Memory B cell (primary cell): ENCODE results near the gene ADORA1.

ENCODE experiments used
- ATAC-seq: fragments of 150-1000 bp; cut with Tn5 transposase; 2 replicates; pipeline ENCODE4 v1.10.0; 2021; ENCODE audit warnings: low read depth, mild to moderate bottlenecking, moderate library complexity
- DNase-seq, 2 donors: peaks; one replicate each; pipeline ENCODE4 v3.0.0; 2022; ENCODE audit warnings: low spot score in 2 of 2
- H3K27ac Mint-ChIP-seq: one replicate; pipeline ENCODE4 v1.8.0; 2022; ENCODE audit warnings: mild to moderate bottlenecking, moderate library complexity, mixed read lengths
- H3K27me3 Mint-ChIP-seq: one replicate; pipeline ENCODE4 v1.8.0; 2022; ENCODE audit warnings: mixed read lengths
- H3K36me3 Mint-ChIP-seq: one replicate; pipeline ENCODE4 v1.8.0; 2022; ENCODE audit warnings: mild to moderate bottlenecking, mixed read lengths
- H3K4me1 Mint-ChIP-seq: one replicate; pipeline ENCODE4 v1.8.0; 2022; ENCODE audit warnings: mixed read lengths
- H3K4me3 Mint-ChIP-seq: one replicate; pipeline ENCODE4 v1.8.0; 2022; ENCODE audit warnings: mild to moderate bottlenecking, moderate library complexity, mixed read lengths
- H3K9me3 Mint-ChIP-seq: one replicate; pipeline ENCODE4 v1.8.0; 2022; ENCODE audit warnings: mixed read lengths

ADORA1 gene

DNA sequence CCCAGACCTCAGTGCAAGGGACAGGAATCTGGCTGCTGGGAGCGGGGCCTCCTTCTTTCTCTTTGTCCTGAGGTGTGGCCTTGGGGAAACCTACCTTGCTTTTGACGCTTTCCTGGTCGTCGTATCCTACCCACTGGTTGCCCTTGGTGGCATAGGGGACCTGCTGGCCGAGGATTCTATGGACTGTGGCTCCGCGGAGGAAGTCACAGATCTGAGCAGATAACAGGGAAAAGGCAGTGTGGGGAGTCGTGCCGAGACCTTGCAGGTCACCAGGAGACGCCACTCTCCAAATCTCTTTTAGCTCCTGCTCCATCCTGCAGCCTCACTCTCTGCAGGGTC is 52.1 kb downstream of the ADORA1 start:
- no peaks in the 10 kb centered on the region for H3K9me3 Mint-ChIP-seq
- H3K4me3 Mint-ChIP-seq: no peak overlapping the region

GRCh38 chr1:203180611-203181330 is 53.2 kb downstream of the ADORA1 start:
- no peak overlapping the region for H3K27ac Mint-ChIP-seq
- no peaks in the 10 kb centered on the region for H3K9me3 Mint-ChIP-seq
- peaks cover 21% of the 10 kb centered on the region for H3K27me3 Mint-ChIP-seq
- DNase-seq (no peak), ATAC-seq (no peak)
- H3K36me3 Mint-ChIP-seq: no peaks in the 10 kb centered on the region
- H3K4me3 Mint-ChIP-seq: no peak overlapping the region
- peaks cover 4% of the 10 kb centered on the region for H3K4me1 Mint-ChIP-seq

More for the DNA sequence above, 52.1 kb downstream of the ADORA1 start:
- Mint-ChIP-seq H3K27ac (no peak overlapping the region), H3K4me1 (peaks cover 4% of the 10 kb centered on the region), H3K27me3 (peaks cover 24% of the 10 kb centered on the region), H3K36me3 (no peaks in the 10 kb centered on the region)
- no peak for DNase-seq
- no peak for ATAC-seq

DNA sequence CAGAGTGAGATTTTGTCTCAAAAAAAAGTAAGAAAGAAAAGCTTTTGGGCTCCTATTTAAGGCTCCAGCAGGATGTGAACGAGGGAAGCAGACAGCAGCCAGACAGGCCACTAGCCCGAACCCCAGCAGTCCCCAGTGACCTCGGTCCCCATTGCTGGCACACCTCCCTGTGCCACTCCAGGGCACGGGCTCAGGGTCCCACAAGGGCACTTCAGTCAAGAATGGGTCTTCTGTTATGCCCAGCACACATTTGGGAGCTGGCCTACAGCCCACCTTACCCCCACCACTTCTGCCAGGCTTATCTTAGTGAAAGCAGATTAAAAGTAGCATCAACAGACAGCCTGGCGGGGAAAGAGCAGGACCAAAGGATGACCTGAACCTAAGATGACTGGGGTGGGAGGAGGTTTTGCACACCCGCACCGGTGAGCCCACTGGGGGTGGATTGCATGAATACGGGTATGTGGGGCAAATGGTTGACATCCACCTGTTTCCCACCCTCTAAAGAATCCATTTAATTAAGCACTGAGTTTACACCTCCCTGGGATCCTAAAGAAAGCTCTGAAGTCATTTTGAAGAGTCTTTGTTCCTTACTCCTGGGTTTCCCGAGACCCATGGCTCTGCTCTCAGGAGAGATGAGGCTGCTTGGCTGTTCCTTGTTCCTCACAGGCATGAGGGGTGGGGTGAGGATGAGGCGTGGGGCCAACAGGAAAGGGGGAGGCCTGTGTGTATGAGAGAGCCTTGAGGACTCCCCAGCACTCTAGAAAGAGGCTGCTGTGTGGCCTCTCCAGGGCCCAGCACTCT is 54.3 kb downstream of the ADORA1 start:
- H3K27ac Mint-ChIP-seq: no peak overlapping the region
- H3K4me1 Mint-ChIP-seq: peaks cover 7% of the 10 kb centered on the region
- H3K9me3 Mint-ChIP-seq: no peaks in the 10 kb centered on the region
- no peak for ATAC-seq
- H3K27me3 Mint-ChIP-seq: peaks cover 23% of the 10 kb centered on the region
- H3K36me3 Mint-ChIP-seq: no peaks in the 10 kb centered on the region
- no peak for DNase-seq
- H3K4me3 Mint-ChIP-seq: no peak overlapping the region

GRCh38 chr1:203182387-203182953 is 54.9 kb downstream of the ADORA1 start:
- no peaks in the 10 kb centered on the region for H3K9me3 Mint-ChIP-seq
- H3K27ac Mint-ChIP-seq: no peak overlapping the region
- peaks cover 24% of the 10 kb centered on the region for H3K27me3 Mint-ChIP-seq
- no peak overlapping the region for H3K4me3 Mint-ChIP-seq
- no peak for DNase-seq
- no peaks in the 10 kb centered on the region for H3K36me3 Mint-ChIP-seq
- ATAC-seq: no peak
- peaks cover 7% of the 10 kb centered on the region for H3K4me1 Mint-ChIP-seq

DNA sequence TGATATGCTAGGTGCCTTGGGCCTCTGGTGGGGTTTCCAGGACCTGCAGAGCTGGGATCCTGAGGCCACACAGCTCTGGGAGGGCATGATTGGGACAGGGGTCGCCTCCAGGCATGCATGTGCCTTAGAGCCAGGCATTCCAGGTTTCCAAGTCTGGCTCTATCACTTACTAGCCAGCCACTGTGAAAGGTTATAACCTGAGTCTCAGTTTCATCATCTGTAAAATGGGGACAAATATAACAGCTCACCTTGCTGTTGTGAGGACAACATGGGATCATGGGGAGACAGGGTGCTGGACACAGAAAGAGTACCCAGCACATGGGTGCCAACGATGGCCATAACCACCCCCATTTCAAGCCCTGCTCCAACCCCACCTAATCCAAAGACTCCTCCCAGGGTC is 56.3 kb downstream of the ADORA1 start:
- ATAC-seq: no peak
- H3K9me3 Mint-ChIP-seq: no peaks in the 10 kb centered on the region
- no peak overlapping the region for H3K4me3 Mint-ChIP-seq
- no peak overlapping the region for H3K27ac Mint-ChIP-seq
- no peaks in the 10 kb centered on the region for H3K36me3 Mint-ChIP-seq
- no peak for DNase-seq
- peaks cover 17% of the 10 kb centered on the region for H3K27me3 Mint-ChIP-seq
- peaks cover 7% of the 10 kb centered on the region for H3K4me1 Mint-ChIP-seq

DNA sequence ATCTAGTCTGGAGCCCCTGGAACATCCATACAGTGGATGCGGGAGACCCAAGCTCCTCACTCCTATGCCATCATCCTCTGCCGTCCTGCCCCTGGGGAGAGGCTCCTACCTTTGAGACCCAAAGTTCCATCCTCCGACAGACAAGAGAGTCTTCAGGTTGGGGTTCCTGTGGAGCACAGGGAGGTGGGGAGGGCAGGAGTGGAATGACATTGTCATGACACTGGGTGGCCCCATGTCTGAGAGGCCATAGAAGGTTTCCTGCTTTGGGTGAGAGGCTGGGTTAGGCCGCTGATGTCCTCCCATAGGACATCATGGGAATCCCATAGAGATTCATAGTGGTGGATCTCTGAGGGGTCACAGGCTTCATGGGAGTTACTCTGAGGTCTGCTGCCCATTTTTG is 56.9 kb downstream of the ADORA1 start:
- peaks cover 13% of the 10 kb centered on the region for H3K27me3 Mint-ChIP-seq

DNA sequence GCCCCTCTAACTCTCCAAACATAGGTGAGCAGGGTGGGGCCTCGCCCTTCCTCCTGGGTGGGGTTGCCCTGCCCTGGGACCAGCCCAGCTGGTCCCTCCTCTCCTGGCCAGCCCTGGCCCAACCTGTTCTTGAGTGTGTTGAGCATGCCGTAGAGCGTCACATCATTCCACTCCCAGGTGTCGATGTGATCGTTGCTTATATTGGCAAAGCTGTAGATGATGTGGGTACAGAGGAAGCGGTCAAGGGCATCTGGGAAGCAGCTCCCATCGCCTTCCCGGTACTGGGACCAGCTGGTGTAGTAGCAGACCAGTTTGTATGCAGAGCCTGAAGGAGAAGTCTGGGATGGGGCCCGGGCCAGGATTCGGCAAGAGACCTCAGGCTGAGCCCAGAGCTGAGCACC is 57.5 kb downstream of the ADORA1 start:
- Mint-ChIP-seq H3K4me3 (no peak overlapping the region), H3K9me3 (no peaks in the 10 kb centered on the region), H3K4me1 (peaks cover 7% of the 10 kb centered on the region), H3K36me3 (no peaks in the 10 kb centered on the region), H3K27ac (no peak overlapping the region), H3K27me3 (peaks cover 15% of the 10 kb centered on the region)
- no peak for ATAC-seq
- no peak for DNase-seq

More for the DNA sequence above, 56.9 kb downstream of the ADORA1 start:
- Mint-ChIP-seq H3K4me1 (peaks cover 7% of the 10 kb centered on the region), H3K36me3 (no peaks in the 10 kb centered on the region), H3K9me3 (no peaks in the 10 kb centered on the region), H3K27ac (no peak overlapping the region), H3K4me3 (no peak overlapping the region)
- no peak for DNase-seq
- ATAC-seq: no peak

- ATAC-seq: no peak
- no peaks in the 10 kb centered on the region for H3K9me3 Mint-ChIP-seq
- no peak for DNase-seq
- peaks cover 14% of the 10 kb centered on the region for H3K27me3 Mint-ChIP-seq
- no peak overlapping the region for H3K4me3 Mint-ChIP-seq
- no peak overlapping the region for H3K27ac Mint-ChIP-seq
- peaks cover 7% of the 10 kb centered on the region for H3K4me1 Mint-ChIP-seq
- no peaks in the 10 kb centered on the region for H3K36me3 Mint-ChIP-seq
Measured at GRCh38 chr1:203185585-203185984, 58.1 kb downstream of the ADORA1 start.

GRCh38 chr1:203186091-203186445 is 58.5 kb downstream of the ADORA1 start:
- H3K9me3 Mint-ChIP-seq: no peaks in the 10 kb centered on the region
- peaks cover 12% of the 10 kb centered on the region for H3K27me3 Mint-ChIP-seq
- DNase-seq: no peak
- H3K4me1 Mint-ChIP-seq: peaks cover 3% of the 10 kb centered on the region
- ATAC-seq: no peak
- H3K27ac Mint-ChIP-seq: no peak overlapping the region
- no peak overlapping the region for H3K4me3 Mint-ChIP-seq
- H3K36me3 Mint-ChIP-seq: no peaks in the 10 kb centered on the region

DNA sequence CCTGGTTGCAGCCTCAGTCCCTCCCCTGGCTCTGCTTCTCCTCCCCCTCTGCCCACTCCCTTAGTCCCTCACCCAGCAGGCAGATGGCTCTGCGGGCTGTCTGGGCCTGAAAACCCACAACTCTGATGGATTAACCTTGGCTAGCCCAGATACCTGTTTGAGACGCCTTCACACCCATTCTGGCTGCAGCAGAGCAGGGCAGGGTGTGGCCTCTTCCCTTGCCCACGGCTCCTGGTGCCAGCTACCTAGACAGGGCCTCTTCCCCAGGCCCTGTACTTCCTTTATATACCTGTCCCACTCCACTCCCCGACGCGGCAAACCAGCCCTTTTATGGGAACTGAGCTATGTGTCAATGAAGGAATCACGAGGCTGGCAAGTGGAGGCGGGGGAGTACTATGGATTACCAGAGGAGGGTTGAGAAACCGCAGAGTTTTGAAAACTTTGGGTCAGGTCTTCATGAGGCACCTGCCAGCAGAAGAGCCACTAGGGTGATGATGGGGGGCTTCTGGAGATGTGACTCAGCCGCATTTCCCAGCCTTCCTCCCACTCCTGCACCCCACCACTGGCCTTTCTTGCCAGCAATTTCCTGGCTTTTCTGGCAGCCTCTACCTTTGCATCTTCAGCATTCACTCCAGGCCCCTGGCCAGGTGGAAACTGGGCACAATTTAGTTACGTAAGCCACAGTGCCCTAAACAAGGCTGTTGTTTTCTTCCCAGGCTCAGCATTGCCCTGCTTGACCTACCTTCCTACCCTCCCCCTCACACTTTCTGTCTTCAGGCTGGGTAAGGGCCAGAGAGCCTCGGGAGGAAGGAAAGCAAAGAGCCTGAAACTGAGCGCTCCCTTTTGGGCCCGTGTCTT is 59.1 kb downstream of the ADORA1 start, which contains the start of gene CHI3L1:
Gene CHI3L1 (minus strand): TSS at position 259 of the 858 bp plus-strand sequence. CDS start 81 bp downstream, at position 178.
- H3K36me3 Mint-ChIP-seq: no peaks in the 10 kb centered on the region
- no peaks in the 10 kb centered on the region for H3K9me3 Mint-ChIP-seq
- H3K4me3 Mint-ChIP-seq: no peak within 1 kb of the TSS
- no peak within 1 kb of the TSS for H3K27ac Mint-ChIP-seq
- no peak for ATAC-seq
- H3K27me3 Mint-ChIP-seq: peaks cover 13% of the 10 kb centered on the region
- peaks cover 3% of the 10 kb centered on the region for H3K4me1 Mint-ChIP-seq
- no peak for DNase-seq

- no peaks in the 10 kb centered on the region for H3K36me3 Mint-ChIP-seq
- H3K9me3 Mint-ChIP-seq: no peaks in the 10 kb centered on the region
- peaks cover 12% of the 10 kb centered on the region for H3K27me3 Mint-ChIP-seq
Measured at GRCh38 chr1:203187304-203187685, 59.8 kb downstream of the ADORA1 start.

GRCh38 chr1:203187689-203188264 is 60.3 kb downstream of the ADORA1 start:
- Mint-ChIP-seq H3K27me3 (peaks cover 12% of the 10 kb centered on the region), H3K4me1 (peaks cover 3% of the 10 kb centered on the region), H3K27ac (no peak overlapping the region), H3K36me3 (no peaks in the 10 kb centered on the region), H3K4me3 (no peak overlapping the region), H3K9me3 (no peaks in the 10 kb centered on the region)
- no peak for ATAC-seq
- no peak for DNase-seq

More at GRCh38 chr1:203187304-203187685, 59.8 kb downstream of the ADORA1 start:
- ATAC-seq: no peak
- H3K4me3 Mint-ChIP-seq: no peak overlapping the region
- no peak overlapping the region for H3K27ac Mint-ChIP-seq
- H3K4me1 Mint-ChIP-seq: peaks cover 3% of the 10 kb centered on the region
- no peak for DNase-seq

DNA sequence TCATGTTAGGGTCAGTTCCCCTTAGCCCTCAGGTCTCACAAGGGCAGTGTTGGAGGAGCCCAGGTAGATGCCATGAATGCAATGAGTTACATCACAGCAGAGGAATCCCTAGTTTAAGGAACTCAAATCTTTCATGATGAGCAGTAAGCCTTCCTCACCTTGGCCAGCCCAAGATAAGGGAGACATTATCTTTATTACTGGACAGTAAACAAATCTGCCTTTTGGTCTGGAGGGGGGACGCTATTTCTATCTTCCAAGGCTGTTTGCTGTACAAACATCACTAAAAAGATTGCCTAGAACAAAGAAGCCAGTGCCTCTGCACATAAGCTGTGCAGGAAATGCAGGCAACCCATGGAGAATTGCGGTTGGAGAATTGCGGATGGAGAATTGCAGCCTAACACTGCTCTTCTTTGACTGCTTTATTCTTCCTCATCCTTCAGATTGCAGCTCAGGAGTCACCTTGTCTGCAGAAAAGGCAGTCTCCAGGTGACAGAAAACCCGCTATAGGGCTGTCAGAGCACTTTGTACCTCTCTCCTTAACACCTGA is 61.2 kb downstream of the ADORA1 start:
- Mint-ChIP-seq H3K4me3 (no peak overlapping the region), H3K4me1 (peaks cover 3% of the 10 kb centered on the region), H3K9me3 (no peaks in the 10 kb centered on the region), H3K36me3 (no peaks in the 10 kb centered on the region), H3K27me3 (peaks cover 12% of the 10 kb centered on the region), H3K27ac (no peak overlapping the region)
- DNase-seq (no peak), ATAC-seq (no peak)
